GM06990 (cell line): Measurements from ENCODE around the gene LRRC9.

Experiments
- DNase-seq: peaks from one replicate; pipeline ENCODE4 v3.0.0-alpha.2; 2011; ENCODE audit not compliant: insufficient read length; ENCODE audit errors: extremely low read depth
- H3K27me3 ChIP-seq: replicated peaks from 2 replicates; pipeline ENCODE4 v1.6.0; 2011; ENCODE audit warnings: low read length; ENCODE audit not compliant: control insufficient read depth, insufficient read depth
- H3K36me3 ChIP-seq: 2 replicates; pipeline ENCODE4 v1.5.1; 2011; ENCODE audit warnings: low read length; ENCODE audit not compliant: control insufficient read depth, insufficient read depth
- H3K4me3 ChIP-seq: replicated peaks from 2 replicates; pipeline ENCODE4 v1.5.1; 2011; ENCODE audit warnings: low read depth, mild to moderate bottlenecking, control low read depth, low read length
- TF ChIP-seq, protein P1 (sequence below): IDR thresholded peaks from 2 replicates; pipeline ENCODE4 v1.5.1; 2011; ENCODE audit warnings: low read length, control low read depth, mild to moderate bottlenecking, inconsistent platforms; ENCODE audit not compliant: insufficient read depth, poor library complexity, severe bottlenecking

Gene LRRC9

DNA sequence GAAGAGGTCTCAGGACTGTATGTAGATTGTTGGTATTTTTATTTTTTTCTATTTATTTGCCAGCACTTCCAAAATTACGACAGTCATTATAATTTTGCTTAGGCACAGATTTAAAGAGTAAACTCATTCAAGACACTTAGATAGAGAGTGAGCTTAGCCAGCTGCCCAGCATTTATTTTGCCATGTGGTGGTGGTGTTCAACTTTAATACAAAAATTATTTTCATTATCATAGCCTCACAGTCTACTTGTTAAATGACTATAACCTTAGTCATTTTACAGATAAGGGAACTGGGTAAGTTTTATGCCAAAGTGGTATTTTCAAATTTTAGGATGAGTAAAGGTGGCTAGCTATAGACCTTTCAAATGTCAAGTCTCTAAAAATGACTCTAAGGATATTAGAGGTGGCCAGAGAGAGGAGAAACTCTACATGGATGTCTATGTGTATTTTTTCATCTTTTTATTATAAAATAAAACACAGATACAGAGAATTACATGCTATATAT, 66.7 kb downstream of the LRRC9 start:
- no peaks in the 10 kb centered on the region for H3K36me3 ChIP-seq
- TF ChIP-seq, protein P1, sequence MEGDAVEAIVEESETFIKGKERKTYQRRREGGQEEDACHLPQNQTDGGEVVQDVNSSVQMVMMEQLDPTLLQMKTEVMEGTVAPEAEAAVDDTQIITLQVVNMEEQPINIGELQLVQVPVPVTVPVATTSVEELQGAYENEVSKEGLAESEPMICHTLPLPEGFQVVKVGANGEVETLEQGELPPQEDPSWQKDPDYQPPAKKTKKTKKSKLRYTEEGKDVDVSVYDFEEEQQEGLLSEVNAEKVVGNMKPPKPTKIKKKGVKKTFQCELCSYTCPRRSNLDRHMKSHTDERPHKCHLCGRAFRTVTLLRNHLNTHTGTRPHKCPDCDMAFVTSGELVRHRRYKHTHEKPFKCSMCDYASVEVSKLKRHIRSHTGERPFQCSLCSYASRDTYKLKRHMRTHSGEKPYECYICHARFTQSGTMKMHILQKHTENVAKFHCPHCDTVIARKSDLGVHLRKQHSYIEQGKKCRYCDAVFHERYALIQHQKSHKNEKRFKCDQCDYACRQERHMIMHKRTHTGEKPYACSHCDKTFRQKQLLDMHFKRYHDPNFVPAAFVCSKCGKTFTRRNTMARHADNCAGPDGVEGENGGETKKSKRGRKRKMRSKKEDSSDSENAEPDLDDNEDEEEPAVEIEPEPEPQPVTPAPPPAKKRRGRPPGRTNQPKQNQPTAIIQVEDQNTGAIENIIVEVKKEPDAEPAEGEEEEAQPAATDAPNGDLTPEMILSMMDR, result no peak
- no peak overlapping the region for H3K4me3 ChIP-seq
- H3K27me3 ChIP-seq, result no peaks in the 10 kb centered on the region
- no peak for DNase-seq

DNA sequence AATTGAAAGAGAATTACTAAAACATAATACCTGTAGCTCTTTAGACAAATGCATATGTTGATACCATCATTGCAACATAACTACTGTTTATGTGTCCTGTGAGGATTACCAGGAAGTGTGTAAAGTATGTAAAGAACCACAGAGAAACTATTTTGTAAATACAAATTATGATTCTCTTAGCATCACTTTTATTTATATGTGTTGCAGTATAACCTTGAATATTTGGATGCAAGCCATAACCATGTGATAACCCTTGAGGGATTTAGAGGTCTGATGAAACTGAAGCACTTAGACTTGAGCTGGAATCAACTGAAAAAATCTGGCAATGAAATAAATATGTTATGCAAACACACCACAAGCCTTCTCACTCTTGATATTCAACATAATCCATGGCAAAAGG, 77.5 kb downstream of the LRRC9 start:
- no peak overlapping the region for H3K4me3 ChIP-seq
- TF ChIP-seq, protein P1, result no peak
- H3K36me3 ChIP-seq, result no peaks in the 10 kb centered on the region
- DNase-seq, result no peak
- H3K27me3 ChIP-seq, result no peaks in the 10 kb centered on the region

DNA sequence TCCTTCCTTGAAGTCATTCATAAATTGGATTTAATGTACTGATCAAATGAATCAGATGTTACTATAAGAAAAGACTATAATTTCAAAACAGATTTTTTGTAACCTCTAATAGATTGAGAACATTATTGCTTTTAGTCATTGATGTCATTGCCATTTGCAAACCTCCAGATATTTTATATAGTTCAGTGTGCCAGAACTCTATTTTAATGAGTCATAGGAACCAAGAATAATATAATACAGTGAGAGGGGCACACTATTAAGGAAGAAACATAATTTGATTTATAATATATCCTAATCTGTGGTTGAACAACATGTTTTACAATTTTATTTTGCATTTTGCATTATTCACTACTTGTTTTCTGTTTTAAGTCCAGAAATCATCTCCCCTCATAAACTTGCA, 78.0 kb downstream of the LRRC9 start:
- DNase-seq, result no peak
- TF ChIP-seq, protein P1, result no peak
- no peak overlapping the region for H3K4me3 ChIP-seq
- H3K36me3 ChIP-seq, result no peaks in the 10 kb centered on the region
- no peaks in the 10 kb centered on the region for H3K27me3 ChIP-seq

DNA sequence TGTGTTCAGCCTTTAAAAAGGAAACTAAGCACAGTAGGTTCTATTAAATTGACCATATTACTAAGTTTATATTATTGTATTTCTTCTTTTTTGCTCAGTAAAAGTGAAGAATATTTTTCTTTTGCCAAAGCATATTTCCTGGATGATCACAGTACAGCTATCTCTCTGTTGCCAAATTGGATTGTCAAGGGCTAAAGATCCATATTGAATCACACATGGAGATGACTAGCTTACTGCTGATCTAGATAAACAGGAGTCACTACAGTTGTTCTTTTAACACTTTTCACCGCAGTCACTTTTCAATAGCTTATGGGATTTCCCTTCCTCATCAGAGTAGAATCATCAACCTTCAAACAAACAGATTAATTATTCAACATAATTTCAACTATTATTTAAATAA, 78.6 kb downstream of the LRRC9 start:
- H3K36me3 ChIP-seq, result no peaks in the 10 kb centered on the region
- DNase-seq, result no peak
- H3K4me3 ChIP-seq, result no peak overlapping the region
- no peaks in the 10 kb centered on the region for H3K27me3 ChIP-seq
- TF ChIP-seq, protein P1, result no peak

DNA sequence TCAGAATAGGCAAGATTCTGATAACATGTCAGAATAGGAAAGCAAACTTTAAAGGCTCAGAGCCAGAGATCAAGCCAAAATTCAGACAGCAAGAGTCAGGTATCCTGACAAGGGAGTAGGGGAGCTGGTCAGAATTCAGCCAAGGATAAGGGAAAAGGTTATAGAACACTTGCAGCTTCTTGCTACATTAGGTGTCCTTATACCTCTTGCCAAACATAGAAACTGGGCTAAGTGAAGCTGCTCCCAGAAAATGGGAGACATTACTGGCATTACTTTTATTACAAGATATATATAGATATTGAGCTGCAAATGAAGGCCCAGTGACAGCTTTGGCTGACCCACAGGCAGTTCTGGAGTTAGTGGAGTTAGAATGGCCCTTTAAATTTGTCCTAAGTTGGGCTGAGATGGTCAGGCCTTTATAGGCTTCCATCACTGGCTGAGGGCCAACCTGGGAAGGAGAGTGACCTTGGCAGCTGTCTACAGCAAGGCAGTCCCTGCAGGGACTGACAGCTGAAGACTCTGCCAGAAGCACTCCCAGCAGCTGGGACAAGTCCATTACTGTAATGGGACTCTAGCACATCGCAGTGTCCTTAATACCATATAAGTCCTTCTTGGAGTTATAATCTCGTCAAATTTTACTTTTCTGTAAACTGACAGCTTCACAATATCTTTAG, 83.0 kb downstream of the LRRC9 start:
- DNase-seq, result no peak
- no peaks in the 10 kb centered on the region for H3K27me3 ChIP-seq
- H3K4me3 ChIP-seq, result no peak overlapping the region
- TF ChIP-seq, protein P1, result no peak
- H3K36me3 ChIP-seq, result no peaks in the 10 kb centered on the region

DNA sequence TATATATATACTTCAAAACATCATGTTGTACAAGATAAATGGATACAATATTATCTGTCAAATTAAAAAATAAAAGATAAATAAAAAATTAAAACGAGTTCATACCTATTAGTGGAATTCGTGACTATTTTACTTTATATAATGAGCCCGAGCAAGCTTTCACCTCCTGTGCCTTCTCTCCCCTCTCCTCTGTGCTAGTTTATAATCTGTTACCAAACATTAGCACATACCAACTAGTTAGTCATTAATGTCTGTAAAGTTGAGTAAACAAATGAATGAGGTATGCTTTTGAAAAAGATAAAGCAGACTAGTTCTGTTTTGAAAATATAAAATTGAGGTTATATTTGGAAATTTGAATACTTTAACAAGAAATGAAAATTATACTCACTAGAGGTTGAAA, 84.0 kb downstream of the LRRC9 start:
- TF ChIP-seq, protein P1, result no peak
- Histone ChIP-seq H3K36me3 (no peaks in the 10 kb centered on the region), H3K4me3 (no peak overlapping the region), H3K27me3 (no peaks in the 10 kb centered on the region)
- DNase-seq, result no peak
